ENCODE measurements around the gene PTGER1.

Gene PTGER1

GRCh38 chr19:14432791-14433553, 42.2 kb downstream of the PTGER1 start, which contains the start of gene PKN1:
Gene PKN1 (plus strand): TSS chr19:14433306. CDS start chr19:14433522, 216 bp downstream.
- H3K36me3 ChIP-seq (ENCODE audit: insufficient read depth), result no peaks in the 10 kb centered on the region
- no peaks in the 10 kb centered on the region for H3K79me2 ChIP-seq (ENCODE audit: insufficient read depth, low read depth)
- peak within 1 kb of the TSS; percentile 1; the same call in 1 of the 2 replicates for H3K9ac ChIP-seq
- H3K27me3 ChIP-seq (ENCODE audit: insufficient read depth, low read depth), result no peaks in the 10 kb centered on the region
- H3K4me1 ChIP-seq (ENCODE audit: low read depth, poor library complexity, severe bottlenecking), result no peaks in the 10 kb centered on the region
- no peaks in the 10 kb centered on the region for H4K20me1 ChIP-seq (ENCODE audit: insufficient read depth)
- no peak within 1 kb of the TSS for H3K27ac ChIP-seq
- TF ChIP-seq, protein P1, sequence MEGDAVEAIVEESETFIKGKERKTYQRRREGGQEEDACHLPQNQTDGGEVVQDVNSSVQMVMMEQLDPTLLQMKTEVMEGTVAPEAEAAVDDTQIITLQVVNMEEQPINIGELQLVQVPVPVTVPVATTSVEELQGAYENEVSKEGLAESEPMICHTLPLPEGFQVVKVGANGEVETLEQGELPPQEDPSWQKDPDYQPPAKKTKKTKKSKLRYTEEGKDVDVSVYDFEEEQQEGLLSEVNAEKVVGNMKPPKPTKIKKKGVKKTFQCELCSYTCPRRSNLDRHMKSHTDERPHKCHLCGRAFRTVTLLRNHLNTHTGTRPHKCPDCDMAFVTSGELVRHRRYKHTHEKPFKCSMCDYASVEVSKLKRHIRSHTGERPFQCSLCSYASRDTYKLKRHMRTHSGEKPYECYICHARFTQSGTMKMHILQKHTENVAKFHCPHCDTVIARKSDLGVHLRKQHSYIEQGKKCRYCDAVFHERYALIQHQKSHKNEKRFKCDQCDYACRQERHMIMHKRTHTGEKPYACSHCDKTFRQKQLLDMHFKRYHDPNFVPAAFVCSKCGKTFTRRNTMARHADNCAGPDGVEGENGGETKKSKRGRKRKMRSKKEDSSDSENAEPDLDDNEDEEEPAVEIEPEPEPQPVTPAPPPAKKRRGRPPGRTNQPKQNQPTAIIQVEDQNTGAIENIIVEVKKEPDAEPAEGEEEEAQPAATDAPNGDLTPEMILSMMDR (conservative IDR thresholded peaks at IDR 0.05; ENCODE audit: low read depth, low read length), result no peak
- no peak within 1 kb of the TSS for H3K4me3 ChIP-seq (IDR thresholded peaks at IDR 0.05; ENCODE audit: insufficient read depth, low read depth, low read length)
- peak within 1 kb of the TSS; percentile 81 for H2AFZ ChIP-seq (ENCODE audit: low read depth)
- H3K4me2 ChIP-seq, result peak within 1 kb of the TSS; percentile 52

DNA sequence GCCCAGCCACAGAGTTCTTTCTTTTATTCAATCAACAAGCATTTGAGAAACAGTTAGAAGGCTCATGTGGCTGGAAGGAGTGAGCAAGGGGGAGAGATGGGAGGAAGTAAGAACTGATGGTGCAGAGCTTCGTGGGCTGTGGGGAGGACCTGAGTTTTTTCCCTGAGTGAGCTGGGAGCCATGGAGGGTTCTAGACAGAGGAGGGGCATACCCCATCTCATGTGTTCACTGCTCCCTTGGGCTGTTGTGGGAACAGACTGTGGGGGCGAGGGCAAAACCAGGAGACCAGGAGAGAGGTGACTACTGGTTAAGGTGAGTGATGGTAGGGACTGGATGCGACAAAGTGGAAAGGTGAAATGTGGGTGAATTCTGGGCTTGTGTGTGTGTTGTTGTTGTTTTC, 44.4 kb downstream of the PTGER1 start:
- TF ChIP-seq, protein P1 (conservative IDR thresholded peaks at IDR 0.05; ENCODE audit: low read depth, low read length), result no peak
- Histone ChIP-seq H4K20me1 (ENCODE audit: insufficient read depth) (no peaks in the 10 kb centered on the region), H3K4me3 (IDR thresholded peaks at IDR 0.05; ENCODE audit: insufficient read depth, low read depth, low read length) (no peak overlapping the region), H2AFZ (ENCODE audit: low read depth) (no peak overlapping the region), H3K4me2 (no peak overlapping the region), H3K27me3 (ENCODE audit: insufficient read depth, low read depth) (no peaks in the 10 kb centered on the region), H3K4me1 (ENCODE audit: low read depth, poor library complexity, severe bottlenecking) (no peaks in the 10 kb centered on the region), H3K79me2 (ENCODE audit: insufficient read depth, low read depth) (no peaks in the 10 kb centered on the region), H3K9ac (no peak overlapping the region), H3K36me3 (ENCODE audit: insufficient read depth) (no peaks in the 10 kb centered on the region), H3K27ac (no peak overlapping the region)

DNA sequence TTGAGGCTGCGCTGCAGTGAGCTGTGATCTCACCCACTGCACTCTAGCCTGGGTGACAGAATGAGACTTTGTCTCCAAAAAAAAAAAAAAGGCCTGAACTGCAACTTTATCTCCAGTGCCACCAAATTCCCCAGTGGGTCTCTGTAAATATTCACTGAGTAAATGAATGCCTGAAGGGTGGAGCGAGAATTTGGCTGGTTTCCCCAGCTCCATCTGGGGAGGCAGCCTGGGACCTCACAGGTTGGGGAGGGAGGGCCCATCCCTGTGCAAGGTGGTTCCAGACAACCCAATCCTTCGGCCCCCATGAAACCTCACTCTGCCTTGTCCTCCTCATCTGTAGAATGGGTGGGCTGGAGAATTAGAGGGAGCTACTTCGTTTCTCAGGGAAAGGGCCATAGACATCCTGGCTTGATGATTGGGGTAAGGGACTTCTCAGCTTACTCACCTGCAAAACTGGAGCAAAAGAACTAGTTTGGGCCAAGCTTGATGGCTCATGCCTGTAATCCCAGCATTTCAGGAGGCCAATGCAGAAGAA, 46.2 kb downstream of the PTGER1 start:
- TF ChIP-seq, protein P1 (conservative IDR thresholded peaks at IDR 0.05; ENCODE audit: low read depth, low read length), result no peak
- Histone ChIP-seq H3K4me2 (no peak overlapping the region), H2AFZ (ENCODE audit: low read depth) (no peak overlapping the region), H3K36me3 (ENCODE audit: insufficient read depth) (no peaks in the 10 kb centered on the region), H3K9ac (no peak overlapping the region), H3K4me1 (ENCODE audit: low read depth, poor library complexity, severe bottlenecking) (no peaks in the 10 kb centered on the region), H3K27ac (no peak overlapping the region), H3K79me2 (ENCODE audit: insufficient read depth, low read depth) (no peaks in the 10 kb centered on the region), H3K4me3 (IDR thresholded peaks at IDR 0.05; ENCODE audit: insufficient read depth, low read depth, low read length) (no peak overlapping the region), H3K27me3 (ENCODE audit: insufficient read depth, low read depth) (no peaks in the 10 kb centered on the region), H4K20me1 (ENCODE audit: insufficient read depth) (no peaks in the 10 kb centered on the region)

DNA sequence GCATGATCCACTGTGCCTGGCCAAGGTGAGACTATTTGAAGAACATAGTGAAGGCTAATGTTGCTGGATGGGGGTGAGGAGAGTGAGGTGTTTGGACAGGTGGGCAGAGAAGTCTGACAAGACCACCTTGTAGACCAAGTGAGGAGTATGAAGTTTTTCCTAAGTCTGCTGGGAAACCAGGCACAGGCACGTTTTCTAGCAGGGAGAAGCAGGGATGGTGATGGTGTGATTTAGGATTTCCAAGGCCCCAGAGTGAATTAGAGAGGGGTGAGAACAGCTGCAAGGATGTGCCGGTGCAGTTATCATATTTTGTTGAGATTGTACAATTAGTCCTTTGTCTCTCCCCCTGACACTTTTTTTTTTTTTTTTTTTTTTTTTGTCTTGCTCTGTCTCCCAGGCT, 47.7 kb downstream of the PTGER1 start:
- no peak overlapping the region for H3K4me2 ChIP-seq
- no peak overlapping the region for H3K9ac ChIP-seq
- H3K27ac ChIP-seq, result no peak overlapping the region
- H3K79me2 ChIP-seq (ENCODE audit: insufficient read depth, low read depth), result no peaks in the 10 kb centered on the region
- no peak overlapping the region for H2AFZ ChIP-seq (ENCODE audit: low read depth)
- H3K36me3 ChIP-seq (ENCODE audit: insufficient read depth), result no peaks in the 10 kb centered on the region
- TF ChIP-seq, protein P1 (conservative IDR thresholded peaks at IDR 0.05; ENCODE audit: low read depth, low read length), result no peak
- no peak overlapping the region for H3K4me3 ChIP-seq (IDR thresholded peaks at IDR 0.05; ENCODE audit: insufficient read depth, low read depth, low read length)
- H3K4me1 ChIP-seq (ENCODE audit: low read depth, poor library complexity, severe bottlenecking), result no peaks in the 10 kb centered on the region
- H4K20me1 ChIP-seq (ENCODE audit: insufficient read depth), result no peaks in the 10 kb centered on the region
- no peaks in the 10 kb centered on the region for H3K27me3 ChIP-seq (ENCODE audit: insufficient read depth, low read depth)
